AG04449 (cell line): Measurements from ENCODE around the gene HEYL.

Experiments used
- CTCF ChIA-PET: fragments of 350-600 bp; formaldehyde crosslinking; extraction: SDS; loops from one replicate; lab custom pipeline; 2021; ENCODE audit warnings: antibody characterized with exemption; lab: Yijun Ruan, JAX
- POLR2A ChIA-PET: fragments of 400-600, 350-600 bp; formaldehyde crosslinking; extraction: SDS; loops from one replicate; lab custom pipeline; 2020; ENCODE audit warnings: antibody characterized with exemption, inconsistent platforms; lab: Yijun Ruan, JAX
- DNase-seq: peaks from one replicate; pipeline ENCODE4 v3.0.0-alpha.2; 2010; ENCODE audit warnings: low read depth, low spot score
- H3K4me3 ChIP-seq: 2 replicates; pipeline ENCODE4 v1.5.1; 2011; ENCODE audit warnings: low read depth, mild to moderate bottlenecking, control low read depth, low read length
- CTCF ChIP-seq: IDR thresholded peaks from one replicate; pipeline ENCODE4 v1.5.1; 2011; ENCODE audit warnings: mild to moderate bottlenecking, moderate library complexity, low read length, control low read depth, inconsistent platforms; ENCODE audit not compliant: insufficient read depth; ENCODE audit errors: missing control alignments

HEYL gene

GRCh38 chr1:39683591-39684312 is 44.3 kb upstream of the HEYL start:
- no peak for TF ChIP-seq CTCF
- no peak overlapping the region for H3K4me3 ChIP-seq
- CTCF ChIA-PET = interaction anchor here (0.6 to 3.5 kb wide), 4 partner anchors 11 to 77 kb away, joined by 3 to 19 read pairs (median 4); partner anchors contain the start of gene NT5C1A
- DNase-seq = no peak
- POLR2A ChIA-PET = no interaction called here

GRCh38 chr1:39681999-39682398 is 42.6 kb upstream of the HEYL start:
- no peak overlapping the region for H3K4me3 ChIP-seq
- DNase-seq = no peak
- POLR2A ChIA-PET = no interaction called here
- CTCF ChIA-PET = interaction anchor here (0.9 to 18.6 kb wide), 4 partner anchors 9 to 39 kb away, joined by 3 to 362 read pairs (median 12); partner anchors contain the start of gene NT5C1A
- TF ChIP-seq CTCF = no peak

DNA sequence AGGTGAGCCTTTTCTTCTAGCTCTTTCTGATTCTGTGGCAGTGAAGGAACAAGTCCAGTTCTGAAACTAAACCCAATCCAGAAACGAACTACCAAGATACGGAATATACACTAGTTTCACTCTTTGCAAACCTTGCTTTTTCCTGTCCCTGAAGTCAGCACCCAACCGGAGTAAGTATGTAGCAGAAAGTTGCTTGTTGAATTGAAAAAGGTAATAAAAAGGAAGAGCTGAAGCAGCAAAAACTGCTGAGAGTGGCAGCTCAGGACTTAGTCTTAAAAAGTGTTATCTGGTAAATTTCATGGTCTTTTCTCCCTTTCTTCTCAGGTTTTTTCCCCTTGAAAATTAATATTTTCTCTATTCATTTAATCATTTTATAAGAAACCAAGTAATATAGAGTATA is 41.9 kb upstream of the HEYL start:
- no peak for TF ChIP-seq CTCF
- no peak for DNase-seq
- CTCF ChIA-PET = interaction anchor here (0.9 to 18.6 kb wide), 7 partner anchors 8 to 75 kb away, joined by 3 to 362 read pairs (median 6); partner anchors contain the start of gene NT5C1A
- POLR2A ChIA-PET = no interaction called here
- H3K4me3 ChIP-seq = no peak overlapping the region

GRCh38 chr1:39680751-39681150 is 41.3 kb upstream of the HEYL start:
- no peak for DNase-seq
- CTCF ChIA-PET = interaction anchor here (1.0 to 18.6 kb wide), 6 partner anchors 8 to 75 kb away, joined by 3 to 362 read pairs (median 8); partner anchors contain the start of gene NT5C1A
- POLR2A ChIA-PET = no interaction called here
- TF ChIP-seq CTCF = no peak
- no peak overlapping the region for H3K4me3 ChIP-seq

- CTCF ChIA-PET = interaction anchor here (0.6 to 18.6 kb wide), 4 partner anchors 9 to 586 kb away, joined by 3 to 362 read pairs (median 8); no protein-coding TSS in a partner anchor
- H3K4me3 ChIP-seq = no peak overlapping the region
- no peak for DNase-seq
- POLR2A ChIA-PET = no interaction called here
- TF ChIP-seq CTCF = no peak
Observed at GRCh38 chr1:39679821-39680220, 40.4 kb upstream of the HEYL start.

DNA sequence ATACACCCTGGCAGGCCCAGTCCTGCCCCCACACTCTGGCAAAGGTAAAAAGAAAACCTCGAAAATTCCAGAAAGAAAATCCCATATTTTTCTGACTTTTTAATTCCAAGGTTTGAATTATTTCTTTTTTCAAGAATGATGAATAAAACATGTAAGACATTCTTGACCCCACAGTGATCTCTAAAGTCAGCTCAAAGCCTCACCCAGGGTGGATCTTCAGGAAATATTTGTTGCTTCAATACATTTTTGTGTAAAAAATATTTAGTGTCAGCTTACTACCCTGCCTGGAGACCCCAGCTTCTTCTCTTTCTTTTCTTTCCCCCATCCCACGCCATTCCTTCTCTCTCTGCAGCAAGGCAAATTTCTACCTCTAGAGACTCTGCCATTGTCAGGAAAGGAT is 39.4 kb upstream of the HEYL start:
- POLR2A ChIA-PET = no interaction called here
- CTCF ChIA-PET = interaction anchor here (0.6 to 18.6 kb wide), 3 partner anchors 9 to 353 kb away, joined by 3 to 362 read pairs (median 11); no protein-coding TSS in a partner anchor
- DNase-seq = no peak
- no peak overlapping the region for H3K4me3 ChIP-seq
- TF ChIP-seq CTCF = no peak
